Ovary (tissue), 9 donors: ENCODE measurements around the gene ROBO1. TPM values are rescaled to one million over a fixed set of nuclear protein-coding genes. Genes with fewer than 3 reads are reported as not detected.

Source experiments
- DNase-seq, 5 donors: peaks; one replicate each; pipeline ENCODE4 v3.0.0-alpha.2; 2019 to 2020
- H3K27ac ChIP-seq, 2 donors: fragments of 200-600 bp; one replicate each; pipeline versions ENCODE4 v1.5.1 to v1.8.0; 2019 to 2022
- H3K27me3 ChIP-seq: fragments of 200-600 bp; one replicate; pipeline ENCODE4 v1.8.0; 2022
- H3K36me3 ChIP-seq: fragments of 200-600 bp; sonication (generic); one replicate; pipeline ENCODE4 v1.5.1; 2019
- H3K4me1 ChIP-seq: one replicate; pipeline ENCODE4 v1.8.1; 2013; ENCODE audit warnings: mild to moderate bottlenecking, moderate library complexity; ENCODE audit not compliant: insufficient read depth
- H3K4me3 ChIP-seq: fragments of 200-600 bp; sonication (generic); one replicate; pipeline ENCODE4 v1.5.1; 2017
- H3K9me3 ChIP-seq, 2 donors: fragments of 200-600 bp in 1 of 2; sonication (generic) in 1 of 2; one replicate each; pipeline versions ENCODE4 v1.5.1 to v1.8.1; 2013 to 2019; ENCODE audit warnings: mild to moderate bottlenecking in 1 of 2, moderate library complexity in 1 of 2
- EP300 ChIP-seq: sonication (generic); formaldehyde crosslinking; IDR thresholded peaks from one replicate; pipeline ENCODE4 v1.6.1; 2017; ENCODE audit warnings: antibody characterized with exemption
- POLR2A ChIP-seq: fragments of 450-650 bp; IDR thresholded peaks from one replicate; pipeline ENCODE4 v1.6.1; 2017; ENCODE audit warnings: antibody characterized with exemption, mild to moderate bottlenecking, moderate library complexity
- WGBS, 3 donors: extraction: QIAGEN DNeasy Blood & Tissue Kit in 1 of 3; methylation state at CpG; one replicate each; pipeline versions ENCODE4 v1.1.5 to v1.1.7; 2013 to 2017; 5-methylcytosine and 5-hydroxymethylcytosine counted together
- intact Hi-C, 4 donors: fragments of 100-400 bp; cut with DNase I; formaldehyde crosslinking; loops; one replicate each; pipeline versions ENCODE4 v1.11.0 to v1.15.1; 2022 to 2023
- polyA plus RNA-seq, 2 donors: library from polyadenylated mRNA; stranded (reverse); fragments of 200-250 nt in 1 of 2; fragments of 350-450 nt in 1 of 2; fragmentation: Illumina TruSeq in 1 of 2; extraction: RNeasy Lipid Tissue Mini Kit (QIAGEN cat#74804) in 1 of 2; gene quantifications; one replicate each; pipeline ENCODE4 v1.2.3, GENCODE V29; 2013 to 2014
- total RNA-seq, 7 donors: library from RNA; depleted of rRNA in 2 of 7; stranded (reverse); fragments of >200 nt in 2 of 7; fragmentation: NEBNext Ultra II Directional in 3 of 7; extraction: Animal tissue kit (Norgen Biotek cat#: 25700) in 3 of 7; gene quantifications; one replicate each; pipeline versions ENCODE4 v1.1.0 to v1.2.4, GENCODE V29; 2016 to 2023
- TF ChIP-seq, protein P1 (sequence below), 3 donors: fragments of 450-650 bp in 2 of 3; fragments of 200-600 bp in 1 of 3; IDR thresholded peaks; one replicate each; pipeline versions ENCODE4 v1.5.1 to v1.8.0; 2016 to 2022; ENCODE audit warnings: antibody characterized with exemption in 3 of 3, mild to moderate bottlenecking in 1 of 3
- donor health status: DM: no; HTN: no; CAD: no; lungs with moderate emphysema.
- donor health status: DM: no; HTN: no; CAD: no.
- donor health status: Bipolar disorder and iron deficiency.
- donor health status: DM: yes; HTN: yes; CAD: no.
- donor health status: DM: no; HTN: no; CAD: no.
- donor health status: DM: yes; HTN: yes; CAD: no.

ROBO1 gene
- total and polyA plus RNA-seq, 9 donors, result 17.2 to 49.5 (median 29.0) TPM

DNA sequence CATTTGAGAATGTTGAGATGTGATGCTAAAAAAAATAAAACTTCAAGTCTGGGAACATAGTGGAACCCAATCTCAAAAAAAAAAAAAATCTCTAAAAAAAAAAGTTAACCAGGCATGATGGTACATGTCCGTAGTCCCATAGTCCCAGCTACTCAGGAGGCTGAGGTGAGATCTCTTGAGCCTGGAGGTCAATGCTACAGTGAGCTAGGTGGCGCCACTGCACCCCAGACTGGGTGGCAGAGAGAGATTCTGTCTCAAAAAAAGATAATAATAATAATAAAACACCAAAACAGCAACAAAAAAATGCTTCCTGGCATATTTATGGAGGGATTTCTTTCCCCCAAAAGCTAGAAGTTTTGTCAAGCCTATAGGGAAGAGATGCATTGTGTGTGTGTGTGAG, 361.6 kb downstream of the ROBO1 start:
- DNase-seq, result no peak
- intact Hi-C loops, result no loop called here
- Histone ChIP-seq H3K27me3 (no peaks in the 10 kb centered on the region), H3K27ac (no peak overlapping the region), H3K36me3 (no peaks in the 10 kb centered on the region), H3K4me3 (no peak overlapping the region), H3K4me1 (no peaks in the 10 kb centered on the region), H3K9me3 (no peaks in the 10 kb centered on the region)
- TF ChIP-seq EP300 (no peak), POLR2A (no peak)
- TF ChIP-seq, protein P1, sequence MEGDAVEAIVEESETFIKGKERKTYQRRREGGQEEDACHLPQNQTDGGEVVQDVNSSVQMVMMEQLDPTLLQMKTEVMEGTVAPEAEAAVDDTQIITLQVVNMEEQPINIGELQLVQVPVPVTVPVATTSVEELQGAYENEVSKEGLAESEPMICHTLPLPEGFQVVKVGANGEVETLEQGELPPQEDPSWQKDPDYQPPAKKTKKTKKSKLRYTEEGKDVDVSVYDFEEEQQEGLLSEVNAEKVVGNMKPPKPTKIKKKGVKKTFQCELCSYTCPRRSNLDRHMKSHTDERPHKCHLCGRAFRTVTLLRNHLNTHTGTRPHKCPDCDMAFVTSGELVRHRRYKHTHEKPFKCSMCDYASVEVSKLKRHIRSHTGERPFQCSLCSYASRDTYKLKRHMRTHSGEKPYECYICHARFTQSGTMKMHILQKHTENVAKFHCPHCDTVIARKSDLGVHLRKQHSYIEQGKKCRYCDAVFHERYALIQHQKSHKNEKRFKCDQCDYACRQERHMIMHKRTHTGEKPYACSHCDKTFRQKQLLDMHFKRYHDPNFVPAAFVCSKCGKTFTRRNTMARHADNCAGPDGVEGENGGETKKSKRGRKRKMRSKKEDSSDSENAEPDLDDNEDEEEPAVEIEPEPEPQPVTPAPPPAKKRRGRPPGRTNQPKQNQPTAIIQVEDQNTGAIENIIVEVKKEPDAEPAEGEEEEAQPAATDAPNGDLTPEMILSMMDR (IDR thresholded peaks at IDR 0.05), result no peak
- 89 to 91% (median 90%) methylated on average over 2 of the region's 2 CpGs for WGBS, 3 donors

DNA sequence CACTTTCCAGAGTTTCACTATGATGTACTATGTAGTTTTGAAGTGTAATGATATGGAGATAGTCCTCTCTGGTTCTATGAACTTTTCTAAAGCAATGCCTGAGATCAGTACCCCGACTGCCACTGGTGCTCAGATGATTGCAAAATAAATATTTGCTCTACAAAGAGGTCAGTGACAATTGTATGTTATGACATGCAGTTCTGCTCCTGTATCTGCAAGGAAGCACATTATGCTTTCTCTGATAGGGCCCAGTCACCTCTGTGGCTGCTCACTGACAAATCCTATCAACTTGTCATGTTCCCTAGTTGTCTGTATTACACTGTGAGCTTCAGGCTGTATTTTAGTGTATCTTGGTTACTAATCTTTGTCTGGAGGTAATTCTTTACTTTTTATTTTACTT, 362.6 kb downstream of the ROBO1 start:
- Histone ChIP-seq H3K36me3 (no peaks in the 10 kb centered on the region), H3K9me3 (no peaks in the 10 kb centered on the region), H3K27me3 (no peaks in the 10 kb centered on the region), H3K27ac (no peak overlapping the region), H3K4me3 (no peak overlapping the region), H3K4me1 (no peaks in the 10 kb centered on the region)
- intact Hi-C loops, result no loop called here
- DNase-seq, result no peak
- WGBS, 3 donors, result 78 to 88% (median 88%) methylated on average over 1 of the region's 1 CpG
- TF ChIP-seq POLR2A (no peak), EP300 (no peak)
- TF ChIP-seq, protein P1 (IDR thresholded peaks at IDR 0.05), result no peak

DNA sequence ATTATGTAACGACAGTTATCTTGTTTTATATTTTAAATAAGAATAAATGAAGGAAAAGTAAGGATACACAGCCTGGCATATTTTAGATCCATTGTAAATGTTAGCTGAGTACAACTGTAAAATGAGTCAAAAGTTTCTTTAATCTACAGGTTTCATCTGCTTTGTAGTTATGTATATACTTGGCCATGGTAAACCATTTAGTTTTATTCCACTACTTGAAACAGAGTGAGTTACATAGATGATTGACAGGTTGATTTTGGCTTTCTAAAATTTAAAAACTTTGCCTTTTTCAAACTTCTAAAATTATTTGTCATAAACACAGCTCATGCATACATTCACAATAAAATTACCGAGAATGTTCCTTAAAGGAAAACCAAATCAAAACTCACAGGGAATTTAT, 371.2 kb downstream of the ROBO1 start:
- DNase-seq, result no peak
- H3K4me3 ChIP-seq, result no peak overlapping the region
- WGBS, 3 donors, result 83 to 89% (median 84%) methylated on average over 2 of the region's 2 CpGs
- no peaks in the 10 kb centered on the region for H3K4me1 ChIP-seq
- H3K27me3 ChIP-seq, result no peaks in the 10 kb centered on the region
- TF ChIP-seq POLR2A (no peak), EP300 (no peak)
- TF ChIP-seq, protein P1 (IDR thresholded peaks at IDR 0.05), result no peak
- H3K9me3 ChIP-seq, result no peaks in the 10 kb centered on the region
- no peaks in the 10 kb centered on the region for H3K36me3 ChIP-seq
- no peak overlapping the region for H3K27ac ChIP-seq
- intact Hi-C loops, result no loop called here

DNA sequence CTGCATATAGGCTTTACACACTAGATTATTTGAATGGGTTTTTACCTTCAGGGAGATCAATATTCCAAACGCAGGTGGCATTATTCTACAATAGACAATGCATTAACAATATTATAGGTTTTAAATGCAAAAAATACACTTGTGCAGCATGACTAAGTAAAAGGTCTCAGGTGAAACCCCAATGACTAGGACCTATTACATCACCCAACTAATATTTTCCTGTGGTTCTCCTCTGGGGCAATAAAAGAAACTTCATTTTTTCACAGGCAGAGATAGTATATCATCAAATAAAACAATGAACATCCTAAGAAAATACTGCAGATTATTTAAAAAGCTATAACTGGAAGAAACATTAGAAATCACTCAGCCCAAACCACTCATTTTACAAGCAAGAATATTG, 375.3 kb downstream of the ROBO1 start:
- TF ChIP-seq, protein P1 (IDR thresholded peaks at IDR 0.05), result no peak
- no peak for TF ChIP-seq POLR2A
- no peak for TF ChIP-seq EP300
- H3K4me3 ChIP-seq, result no peak overlapping the region
- no peaks in the 10 kb centered on the region for H3K27me3 ChIP-seq
- H3K4me1 ChIP-seq, result no peaks in the 10 kb centered on the region
- no peaks in the 10 kb centered on the region for H3K9me3 ChIP-seq
- intact Hi-C loops, result no loop called here
- no peaks in the 10 kb centered on the region for H3K36me3 ChIP-seq
- H3K27ac ChIP-seq, result no peak overlapping the region
- 82 to 93% (median 89%) methylated on average over 1 of the region's 1 CpG for WGBS, 3 donors
- no peak for DNase-seq

DNA sequence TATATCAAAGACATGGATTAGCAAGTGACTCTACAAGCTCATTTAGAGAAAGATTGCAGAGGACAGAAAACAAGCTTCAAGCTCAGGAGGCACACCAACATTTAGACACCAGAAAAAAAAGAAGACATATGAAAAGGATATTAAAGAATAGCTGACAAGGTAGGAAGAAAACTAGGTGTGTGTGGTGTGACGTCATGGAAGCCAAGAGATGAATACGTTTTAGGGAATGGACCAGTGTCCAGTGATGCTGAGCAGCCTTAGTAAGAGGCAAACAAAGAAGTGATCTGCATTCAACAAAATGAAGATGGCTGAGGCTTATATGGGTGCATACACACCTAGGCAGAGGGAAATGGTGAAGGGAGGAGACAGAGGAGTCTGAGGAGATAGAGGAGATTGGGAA, 377.4 kb downstream of the ROBO1 start:
- Histone ChIP-seq H3K36me3 (no peaks in the 10 kb centered on the region), H3K4me1 (no peaks in the 10 kb centered on the region), H3K27ac (no peak overlapping the region), H3K4me3 (no peak overlapping the region), H3K9me3 (no peaks in the 10 kb centered on the region), H3K27me3 (no peaks in the 10 kb centered on the region)
- 82 to 91% (median 88%) methylated on average over 2 of the region's 2 CpGs for WGBS, 3 donors
- intact Hi-C loops, result no loop called here
- no peak for DNase-seq
- no peak for TF ChIP-seq POLR2A
- TF ChIP-seq EP300, result no peak
- TF ChIP-seq, protein P1 (IDR thresholded peaks at IDR 0.05), result no peak
